Peyer's patch (tissue), 4 donors: ENCODE data around the gene IGFBPL1.

Source experiments
- POLR2A ChIP-seq, 2 donors: fragments of 450-650 bp; IDR thresholded peaks; one replicate each; pipeline ENCODE4 v1.5.1; 2017; ENCODE audit warnings: antibody characterized with exemption in 2 of 2, mild to moderate bottlenecking in 2 of 2, moderate library complexity in 2 of 2
- TF ChIP-seq, protein P1 (sequence below), 6 experiments: fragments of 450-650 bp in 4 of 6; fragments of 200-600 bp in 2 of 6; sonication (generic) in 1 of 6; IDR thresholded peaks; one replicate each; pipeline ENCODE4 v1.5.1; 2017 to 2019; ENCODE audit warnings: antibody characterized with exemption in 6 of 6, mild to moderate bottlenecking in 3 of 6, moderate library complexity in 1 of 6

DNA sequence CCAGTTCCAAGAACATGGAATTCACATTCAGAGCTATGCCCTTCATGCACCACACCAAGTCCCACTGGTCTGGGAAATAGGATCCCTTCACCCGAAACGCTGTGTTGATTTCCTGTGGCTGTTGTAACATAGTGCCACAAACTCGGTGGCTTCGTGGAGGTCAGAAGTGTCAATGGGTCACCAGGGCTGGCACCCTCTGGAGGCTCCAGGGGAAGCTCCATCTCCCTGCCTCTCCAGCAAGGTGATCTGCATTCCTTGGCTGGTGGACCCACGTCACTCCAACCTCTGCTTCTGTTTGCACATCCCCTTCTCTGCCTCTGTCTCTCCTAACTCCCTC is 60.7 kb downstream of the IGFBPL1 start:
- TF ChIP-seq, protein P1, sequence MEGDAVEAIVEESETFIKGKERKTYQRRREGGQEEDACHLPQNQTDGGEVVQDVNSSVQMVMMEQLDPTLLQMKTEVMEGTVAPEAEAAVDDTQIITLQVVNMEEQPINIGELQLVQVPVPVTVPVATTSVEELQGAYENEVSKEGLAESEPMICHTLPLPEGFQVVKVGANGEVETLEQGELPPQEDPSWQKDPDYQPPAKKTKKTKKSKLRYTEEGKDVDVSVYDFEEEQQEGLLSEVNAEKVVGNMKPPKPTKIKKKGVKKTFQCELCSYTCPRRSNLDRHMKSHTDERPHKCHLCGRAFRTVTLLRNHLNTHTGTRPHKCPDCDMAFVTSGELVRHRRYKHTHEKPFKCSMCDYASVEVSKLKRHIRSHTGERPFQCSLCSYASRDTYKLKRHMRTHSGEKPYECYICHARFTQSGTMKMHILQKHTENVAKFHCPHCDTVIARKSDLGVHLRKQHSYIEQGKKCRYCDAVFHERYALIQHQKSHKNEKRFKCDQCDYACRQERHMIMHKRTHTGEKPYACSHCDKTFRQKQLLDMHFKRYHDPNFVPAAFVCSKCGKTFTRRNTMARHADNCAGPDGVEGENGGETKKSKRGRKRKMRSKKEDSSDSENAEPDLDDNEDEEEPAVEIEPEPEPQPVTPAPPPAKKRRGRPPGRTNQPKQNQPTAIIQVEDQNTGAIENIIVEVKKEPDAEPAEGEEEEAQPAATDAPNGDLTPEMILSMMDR (IDR thresholded peaks at IDR 0.05): no peak
- TF ChIP-seq POLR2A (IDR thresholded peaks at IDR 0.05): no peak
